HUDEP-2 (cell line): ENCODE measurements around the gene SPNS3.
A peak's percentile ranks its signal among the peaks of the same experiment; 100 is the strongest.

Experiments used
- DNase-seq, 76 experiments: peaks; one replicate each; lab custom pipeline; 2025; ENCODE audit not compliant: unreplicated experiment in 76 of 76; lab: John Stamatoyannopoulos, UW

Gene SPNS3

GRCh38 chr17:4485676-4486646 lies 52.2 kb downstream of the SPNS3 start:
- DNase-seq: no peak

GRCh38 chr17:4487296-4487695 lies 53.6 kb downstream of the SPNS3 start:
- DNase-seq: no peak

- no peak for DNase-seq
These were observed 54.3 kb downstream of the SPNS3 start for GRCh38 chr17:4487820-4488716.

- no peak for DNase-seq
These were observed 55.4 kb downstream of the SPNS3 start for GRCh38 chr17:4488989-4489595.

- no peak for DNase-seq
These were observed 56.4 kb downstream of the SPNS3 start for GRCh38 chr17:4490109-4490591.

- DNase-seq: no peak
These were observed 56.9 kb downstream of the SPNS3 start for GRCh38 chr17:4490637-4491061.

- peak in 14 of 76 experiments; percentile 4 to 33 (median 17) for DNase-seq
These were observed 59.2 kb downstream of the SPNS3 start for GRCh38 chr17:4492721-4493561.

- DNase-seq: no peak
These were observed 63.5 kb downstream of the SPNS3 start for GRCh38 chr17:4497101-4497824.

GRCh38 chr17:4498461-4499397 lies 65.0 kb downstream of the SPNS3 start, which contains the start of gene SPNS2:
Gene SPNS2, plus strand, starts transcription at chr17:4498881. Its CDS starts 167 bp downstream, at chr17:4499048.
- peak in 23 of 76 experiments; percentile 9 to 49 (median 21) for DNase-seq

GRCh38 chr17:4499431-4500190 lies 65.9 kb downstream of the SPNS3 start:
- DNase-seq: peak in 1 of 76 experiments; percentile 8

- peak in 4 of 76 experiments; percentile 14 to 25 (median 20) for DNase-seq
These were observed 66.4 kb downstream of the SPNS3 start for GRCh38 chr17:4500191-4500571.

- DNase-seq: peak in 28 of 76 experiments; percentile 4 to 59 (median 30)
These were observed 67.7 kb downstream of the SPNS3 start for GRCh38 chr17:4501295-4501949.

- no peak for DNase-seq
These were observed 68.9 kb downstream of the SPNS3 start for GRCh38 chr17:4502466-4503154.

- no peak for DNase-seq
These were observed 69.7 kb downstream of the SPNS3 start for GRCh38 chr17:4503283-4504025.

- no peak for DNase-seq
These were observed 70.4 kb downstream of the SPNS3 start for GRCh38 chr17:4504188-4504587.
